HG03460 (cell line): ENCODE results near the gene ZNF827.

ENCODE experiments used
- ATAC-seq: cut with Tn5 transposase; IDR thresholded peaks from one replicate; pipeline ENCODE4 v1.9.1; 2021; ENCODE audit not compliant: unreplicated experiment

ZNF827 gene

DNA sequence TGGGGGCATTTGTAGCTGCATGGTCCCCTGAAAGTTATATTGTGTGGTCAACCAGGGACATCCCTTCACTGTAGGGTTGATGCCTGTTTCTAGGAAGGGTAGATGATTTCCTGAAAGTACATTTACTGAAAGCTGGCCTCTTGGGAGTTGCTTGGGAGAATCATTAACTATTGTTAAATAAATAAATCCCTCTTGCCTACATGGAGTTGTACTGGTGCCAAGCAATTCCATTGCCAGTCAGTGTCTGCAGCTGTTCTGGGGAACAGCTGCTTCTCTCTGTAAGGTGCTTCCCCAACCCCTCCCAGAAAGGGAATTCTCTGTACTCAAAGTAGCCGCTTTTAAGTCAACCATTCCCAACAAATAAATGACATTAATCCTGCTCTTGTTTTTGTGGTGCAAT is 207.6 kb downstream of the ZNF827 start:
- no peak for ATAC-seq

DNA sequence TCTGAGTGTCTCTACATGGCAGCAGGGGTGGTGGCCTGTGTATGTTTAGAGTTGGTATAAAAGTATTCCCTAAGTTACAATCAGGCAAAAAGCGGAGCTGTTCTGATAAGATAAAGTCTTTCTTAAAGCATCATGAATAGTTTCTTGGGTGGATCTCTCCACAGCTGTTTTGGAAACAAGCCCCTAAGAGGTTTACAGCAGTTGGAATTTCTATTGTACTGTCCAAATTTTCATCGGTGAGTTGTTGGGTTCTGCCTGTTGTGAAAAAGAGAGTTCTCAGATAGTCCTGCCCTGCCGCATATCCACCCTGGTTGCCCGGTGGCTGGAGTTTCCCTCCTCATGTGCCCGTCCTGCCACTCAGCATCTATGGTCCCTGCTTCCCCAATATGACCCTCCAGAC is 208.6 kb downstream of the ZNF827 start:
- ATAC-seq: no peak

DNA sequence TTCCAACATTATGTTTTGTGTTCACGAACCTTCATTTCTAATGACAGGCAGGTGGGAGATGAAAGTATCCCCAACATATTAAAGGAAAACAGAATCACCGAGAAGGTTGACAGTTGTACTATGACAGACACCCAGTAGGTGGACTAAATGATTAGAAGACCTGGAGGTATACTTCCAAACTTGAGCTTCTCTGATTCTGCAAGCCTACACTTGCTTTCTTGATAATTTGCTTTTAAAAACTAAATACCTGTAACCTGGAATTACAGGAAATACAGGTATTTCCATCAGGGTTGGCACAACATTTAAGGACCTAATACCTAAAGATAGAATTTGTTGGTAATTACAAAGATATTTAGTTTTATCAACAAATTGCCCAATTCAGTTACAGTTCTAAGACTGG is 215.3 kb downstream of the ZNF827 start:
- no peak for ATAC-seq

DNA sequence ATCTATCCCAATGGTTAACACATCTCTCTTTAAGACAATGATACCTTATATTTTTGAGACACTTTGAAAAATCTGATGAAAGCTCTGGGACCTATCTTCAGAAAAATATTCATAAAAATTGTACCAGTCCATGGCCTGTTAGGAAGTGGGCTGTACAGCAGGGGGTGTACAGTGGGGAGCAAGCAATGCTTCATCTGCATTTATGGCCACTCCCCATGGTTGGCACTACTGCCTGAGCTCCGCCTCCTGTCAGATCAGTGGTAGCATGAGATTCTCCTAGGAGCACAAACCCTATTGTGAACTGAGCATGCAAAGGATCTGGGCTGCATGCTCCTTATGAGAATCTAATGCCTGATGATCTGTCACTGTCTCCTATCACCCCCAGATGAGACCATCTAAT is 216.1 kb downstream of the ZNF827 start:
- no peak for ATAC-seq

DNA sequence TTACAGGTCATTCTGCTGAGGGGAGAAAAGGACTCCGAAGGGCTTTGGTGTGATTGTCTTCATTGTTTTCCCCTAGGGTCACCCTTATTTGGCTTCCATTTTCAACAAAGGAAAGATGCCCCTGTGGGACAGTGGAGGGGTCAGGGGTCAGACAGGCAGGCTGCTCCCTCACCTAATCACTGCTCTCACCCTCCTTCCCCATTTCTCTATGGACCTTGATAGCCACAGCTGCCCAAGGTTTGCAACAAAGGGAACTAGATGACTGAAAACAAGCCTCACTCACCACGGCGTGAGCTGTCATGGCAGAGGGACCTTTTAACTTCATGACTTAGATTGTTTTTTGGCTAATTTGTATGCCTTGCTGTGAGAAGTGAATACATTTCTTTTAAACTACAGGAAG is 218.0 kb downstream of the ZNF827 start:
- ATAC-seq: no peak

DNA sequence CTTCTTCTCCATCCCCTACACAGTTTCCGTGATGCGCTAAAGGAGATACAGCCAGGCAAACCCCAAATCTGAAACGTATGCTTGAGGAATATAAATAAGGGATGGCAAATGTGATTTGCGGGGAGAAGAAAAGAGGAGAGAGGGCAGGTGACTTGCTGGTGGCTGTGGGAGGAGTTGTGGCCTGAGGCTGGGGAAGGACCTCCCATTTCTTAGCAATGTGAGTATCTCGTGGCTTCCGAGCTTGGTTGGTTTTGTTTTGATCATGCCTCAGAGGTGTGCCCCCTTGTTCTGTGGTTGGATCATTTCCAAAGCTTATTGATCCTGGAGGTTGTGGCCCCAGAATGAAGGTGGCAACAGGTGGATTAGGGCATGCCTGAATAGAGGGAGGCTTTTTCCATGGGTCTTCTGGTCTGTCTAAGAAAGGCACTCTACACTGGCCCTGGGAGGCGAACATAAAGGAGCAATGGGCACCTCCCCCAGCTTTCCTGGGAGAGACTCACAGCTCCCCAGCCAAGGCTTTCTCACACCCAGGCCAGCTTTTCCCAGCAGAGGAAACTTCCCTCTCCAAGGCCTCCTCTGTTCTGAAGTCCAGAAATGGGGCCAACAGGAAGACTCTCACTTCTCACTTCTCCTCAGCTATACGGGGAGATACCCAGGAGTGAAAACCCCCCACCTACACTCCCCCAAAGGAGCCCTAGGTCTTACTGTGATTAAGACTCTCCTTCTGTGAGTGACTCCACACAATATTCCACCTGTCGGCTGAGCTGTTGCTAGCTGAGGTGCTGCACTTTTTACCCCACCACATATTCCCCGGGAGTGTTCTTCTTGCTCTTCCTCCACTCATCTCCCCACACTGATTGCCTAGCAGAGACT is 218.6 kb downstream of the ZNF827 start:
- peak; percentile 74 for ATAC-seq

DNA sequence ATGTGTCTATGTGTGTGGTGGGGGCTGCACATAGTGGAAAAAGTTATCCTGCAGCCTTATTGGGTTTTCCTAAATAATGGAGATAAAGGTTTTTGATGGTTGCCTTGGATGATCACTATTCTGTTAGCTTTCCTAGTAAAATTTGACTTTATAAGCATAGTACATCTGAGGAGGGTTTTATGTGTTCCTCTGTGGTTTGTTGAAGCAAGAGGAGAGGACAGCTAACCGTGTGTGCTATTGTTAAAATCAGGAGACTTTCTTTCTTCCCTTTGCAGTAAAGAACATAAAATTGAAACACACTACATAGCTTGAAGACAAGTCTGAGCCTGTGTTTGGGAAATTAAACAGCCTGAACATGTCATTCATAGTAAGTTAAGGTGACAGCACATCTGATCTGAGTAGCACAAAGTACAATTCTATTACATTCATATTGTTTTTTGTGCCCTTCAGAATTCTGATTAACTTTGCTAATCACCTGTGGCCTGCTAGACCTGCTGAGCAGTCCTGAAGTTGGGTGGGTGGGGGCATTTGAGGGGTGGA is 221.9 kb downstream of the ZNF827 start:
- ATAC-seq: no peak

DNA sequence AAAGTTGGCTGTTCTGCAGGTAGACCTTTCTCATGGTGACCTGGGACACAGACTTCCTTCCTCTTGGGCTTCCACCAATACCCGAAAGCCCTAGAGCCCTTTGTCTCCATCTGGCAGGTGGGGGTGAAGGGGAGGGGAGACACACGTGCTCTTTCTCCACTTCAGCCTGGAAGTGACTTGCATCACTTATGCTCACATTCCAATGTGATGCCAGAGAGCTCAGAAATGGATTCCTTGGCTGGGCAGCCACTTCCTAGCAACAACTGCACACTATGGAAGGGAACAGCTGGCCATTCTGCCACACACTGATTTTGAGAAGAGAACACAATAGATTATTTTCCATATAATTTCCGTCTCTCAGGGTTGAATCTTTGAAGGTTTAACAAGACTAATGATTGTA is 222.4 kb downstream of the ZNF827 start:
- no peak for ATAC-seq

DNA sequence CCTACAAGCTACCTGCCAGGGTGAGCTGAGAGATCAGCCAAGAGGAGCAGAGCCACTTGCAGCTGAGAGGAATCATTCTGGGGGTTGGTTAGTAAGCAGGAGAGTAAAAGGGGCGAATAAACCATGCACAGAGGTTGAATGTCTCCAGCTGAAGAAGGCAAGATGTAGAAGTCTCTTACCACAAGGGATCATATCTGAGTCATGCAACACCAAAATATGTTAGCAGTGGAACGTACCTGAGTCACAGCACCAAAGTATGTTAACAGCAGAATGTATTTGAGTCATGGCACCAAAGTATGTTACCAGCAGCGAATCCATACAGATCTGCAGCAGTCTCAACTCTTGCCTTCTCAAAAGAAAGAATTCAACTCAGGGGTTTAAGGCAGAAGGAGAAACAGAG is 228.8 kb downstream of the ZNF827 start:
- no peak for ATAC-seq

DNA sequence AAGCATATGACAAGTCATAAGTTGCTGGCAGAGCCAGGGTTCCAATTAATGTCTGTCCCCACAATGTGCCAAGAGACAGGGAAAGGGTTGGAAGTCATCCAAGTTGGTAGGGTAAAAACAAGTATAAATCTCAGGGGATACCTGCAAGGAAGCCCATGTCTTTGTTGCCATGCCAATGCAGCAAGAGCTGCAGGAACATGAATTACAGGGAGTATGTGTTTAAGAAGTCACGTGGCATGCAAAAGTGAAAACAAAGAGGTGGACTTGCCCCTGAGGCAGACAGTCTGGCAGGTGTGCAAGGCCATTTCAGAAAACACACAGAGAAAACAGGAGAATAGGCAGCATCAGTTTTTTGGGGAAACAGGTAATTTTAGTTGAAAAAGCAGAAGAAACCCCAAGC is 229.3 kb downstream of the ZNF827 start:
- ATAC-seq: no peak
